Measurements from ENCODE around the gene GRK5.

GRK5 gene

DNA sequence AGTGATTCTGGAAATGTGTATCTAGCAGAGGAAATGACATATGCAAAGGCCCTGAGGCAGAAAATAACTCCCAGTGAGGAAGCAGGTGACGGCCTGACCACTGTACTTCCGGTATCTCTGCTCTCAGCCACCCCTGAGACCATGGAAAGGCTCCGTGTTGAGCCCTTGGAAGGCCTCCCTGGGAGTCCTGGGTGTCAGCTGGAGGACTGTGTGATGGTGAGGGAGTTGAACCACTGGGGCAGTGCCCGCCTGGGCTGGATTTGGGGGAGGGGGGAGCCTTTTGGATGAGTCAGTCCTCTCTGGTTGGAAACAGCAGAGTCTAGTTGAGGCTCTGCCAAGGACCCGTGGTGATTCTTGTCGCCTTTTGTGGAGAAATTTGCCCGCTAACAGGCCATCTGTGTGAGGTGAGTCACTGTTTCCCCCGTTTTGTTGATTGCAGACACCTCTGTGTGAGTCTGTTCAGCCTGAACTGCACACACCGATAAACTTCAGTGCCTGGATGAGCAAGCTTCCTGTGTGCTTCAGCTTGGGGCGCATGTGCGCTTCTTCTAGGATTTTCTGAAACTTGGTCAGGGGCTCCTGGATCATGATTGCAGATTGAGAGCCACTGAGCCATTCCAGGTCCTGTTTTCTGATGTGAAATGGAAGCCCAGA, 98.6 kb downstream of the GRK5 start:
- TF ChIP-seq CTCF (IDR thresholded peaks at IDR 0.05; ENCODE audit: low read depth, low read length) = no peak
- Histone ChIP-seq H3K27me3 (ENCODE audit: insufficient read depth, low read depth, severe bottlenecking) (no peaks in the 10 kb centered on the region), H3K9me3 (ENCODE audit: severe bottlenecking) (no peaks in the 10 kb centered on the region), H3K4me3 (ENCODE audit: low read depth, low read length) (no peak overlapping the region), H3K27ac (no peak overlapping the region), H3K36me3 (no peaks in the 10 kb centered on the region; the same call in 1 of the 2 replicates)
- DNase-seq = no peak

DNA sequence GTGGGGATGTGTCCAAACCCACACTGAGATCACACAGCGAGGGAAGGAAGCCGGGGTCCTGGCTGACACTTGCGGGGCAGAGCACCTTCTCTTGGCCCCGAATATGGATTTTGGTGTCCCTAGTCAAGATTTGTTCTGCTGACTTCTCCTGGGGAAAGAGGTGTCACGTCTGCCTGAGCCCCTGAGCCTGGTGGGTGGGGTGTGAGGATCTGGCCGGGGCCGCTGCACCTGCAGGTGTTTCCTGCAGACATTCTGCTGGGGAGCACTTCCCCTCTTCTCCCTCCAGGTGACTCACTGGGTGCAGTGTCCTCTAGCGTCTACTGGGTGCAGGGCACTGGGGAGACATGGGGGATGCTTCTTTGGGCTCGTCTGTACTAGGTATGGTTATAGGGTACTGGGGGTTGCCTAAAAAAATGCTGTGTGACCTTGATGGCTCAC, 99.2 kb downstream of the GRK5 start:
- DNase-seq = no peak
- no peaks in the 10 kb centered on the region for H3K27me3 ChIP-seq (ENCODE audit: insufficient read depth, low read depth, severe bottlenecking)
- no peak overlapping the region for H3K27ac ChIP-seq
- no peaks in the 10 kb centered on the region; the same call in 1 of the 2 replicates for H3K36me3 ChIP-seq
- TF ChIP-seq CTCF (IDR thresholded peaks at IDR 0.05; ENCODE audit: low read depth, low read length) = peak; percentile 9; the same call in 1 of the 2 replicates
- no peak overlapping the region for H3K4me3 ChIP-seq (ENCODE audit: low read depth, low read length)
- H3K9me3 ChIP-seq (ENCODE audit: severe bottlenecking) = no peaks in the 10 kb centered on the region

DNA sequence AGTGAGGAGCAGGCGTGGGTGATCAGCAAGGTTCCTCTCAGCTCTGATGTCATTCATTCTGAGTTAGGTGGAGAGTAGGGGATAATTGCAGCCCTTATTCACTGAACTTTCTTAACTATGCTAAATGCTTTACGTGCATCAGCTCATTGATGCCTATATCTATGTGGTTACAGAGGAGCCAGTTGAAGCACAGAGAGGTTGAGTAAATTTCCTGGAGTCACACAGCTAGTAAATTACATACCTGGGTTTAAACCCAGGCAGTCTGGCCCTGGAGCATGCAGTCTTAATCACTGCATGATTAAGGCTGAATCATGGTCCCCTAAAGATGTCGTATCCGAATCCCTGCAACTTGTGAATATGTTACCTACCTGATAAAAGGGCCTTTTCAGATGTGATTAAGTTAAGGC, 99.6 kb downstream of the GRK5 start:
- no peaks in the 10 kb centered on the region; the same call in 1 of the 2 replicates for H3K36me3 ChIP-seq
- no peak overlapping the region for H3K27ac ChIP-seq
- H3K4me3 ChIP-seq (ENCODE audit: low read depth, low read length) = no peak overlapping the region
- no peaks in the 10 kb centered on the region for H3K9me3 ChIP-seq (ENCODE audit: severe bottlenecking)
- TF ChIP-seq CTCF (IDR thresholded peaks at IDR 0.05; ENCODE audit: low read depth, low read length) = no peak
- no peak for DNase-seq
- no peaks in the 10 kb centered on the region for H3K27me3 ChIP-seq (ENCODE audit: insufficient read depth, low read depth, severe bottlenecking)

DNA sequence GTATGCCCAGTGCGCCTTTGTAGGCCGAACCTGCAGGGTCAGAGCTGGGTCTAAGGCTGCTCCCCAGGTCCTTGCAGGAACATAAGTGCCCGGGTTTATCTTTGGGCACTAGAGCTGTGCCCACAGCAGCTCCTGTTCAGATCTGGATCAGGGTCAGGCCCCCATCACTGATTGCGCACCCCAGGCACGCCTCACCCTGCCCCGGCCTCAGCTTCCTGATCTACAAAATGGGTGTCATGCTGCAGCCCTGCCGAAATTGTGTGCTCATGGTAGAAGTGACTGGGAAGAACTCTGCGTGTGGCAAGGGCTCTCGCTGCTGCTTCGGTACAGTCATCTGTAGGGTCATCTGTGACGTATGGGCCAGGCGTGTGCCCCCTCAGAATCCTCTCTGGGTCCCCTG, 100.7 kb downstream of the GRK5 start:
- Histone ChIP-seq H3K4me3 (ENCODE audit: low read depth, low read length) (no peak overlapping the region), H3K9me3 (ENCODE audit: severe bottlenecking) (no peaks in the 10 kb centered on the region), H3K27me3 (ENCODE audit: insufficient read depth, low read depth, severe bottlenecking) (no peaks in the 10 kb centered on the region), H3K36me3 (no peaks in the 10 kb centered on the region; the same call in 1 of the 2 replicates), H3K27ac (no peak overlapping the region)
- TF ChIP-seq CTCF (IDR thresholded peaks at IDR 0.05; ENCODE audit: low read depth, low read length) = no peak
- no peak for DNase-seq

GRCh38 chr10:119308551-119309422, 101.4 kb downstream of the GRK5 start:
- H3K27ac ChIP-seq = no peak overlapping the region
- DNase-seq = no peak

More at GRCh38 chr10:119308551-119309422, 101.4 kb downstream of the GRK5 start:
- Histone ChIP-seq H3K27me3 (ENCODE audit: insufficient read depth, low read depth, severe bottlenecking) (no peaks in the 10 kb centered on the region), H3K36me3 (no peaks in the 10 kb centered on the region; the same call in 1 of the 2 replicates), H3K4me3 (ENCODE audit: low read depth, low read length) (no peak overlapping the region), H3K9me3 (ENCODE audit: severe bottlenecking) (no peaks in the 10 kb centered on the region)
- no peak for TF ChIP-seq CTCF (IDR thresholded peaks at IDR 0.05; ENCODE audit: low read depth, low read length)
